NB4 (cell line): Measurements from ENCODE around the gene CCK.

ENCODE experiments used
- DNase-seq: peaks from one replicate; pipeline ENCODE4 v3.0.0; 2010; ENCODE audit warnings: low read depth
- H3K4me3 ChIP-seq: one replicate; pipeline ENCODE4 v1.5.1; 2011; ENCODE audit warnings: mild to moderate bottlenecking, low read depth, low read length, moderate library complexity
- MYC ChIP-seq: IDR thresholded peaks from 2 replicates; pipeline ENCODE4 v1.6.1; 2011; ENCODE audit warnings: low read depth, low read length
- POLR2A ChIP-seq: IDR thresholded peaks from 2 replicates; pipeline ENCODE4 v1.6.1; 2011; ENCODE audit warnings: mild to moderate bottlenecking; ENCODE audit not compliant: insufficient read length; ENCODE audit errors: extremely low read depth
- TF ChIP-seq, protein P1 (sequence below): IDR thresholded peaks from 2 replicates; pipeline ENCODE4 v1.6.1; 2011; ENCODE audit warnings: low read depth, low read length
- TF ChIP-seq, protein P2 (sequence below): IDR thresholded peaks from one replicate; pipeline ENCODE4 v1.5.1; 2012; ENCODE audit warnings: low read depth, low read length

CCK gene, protein sequence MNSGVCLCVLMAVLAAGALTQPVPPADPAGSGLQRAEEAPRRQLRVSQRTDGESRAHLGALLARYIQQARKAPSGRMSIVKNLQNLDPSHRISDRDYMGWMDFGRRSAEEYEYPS

DNA sequence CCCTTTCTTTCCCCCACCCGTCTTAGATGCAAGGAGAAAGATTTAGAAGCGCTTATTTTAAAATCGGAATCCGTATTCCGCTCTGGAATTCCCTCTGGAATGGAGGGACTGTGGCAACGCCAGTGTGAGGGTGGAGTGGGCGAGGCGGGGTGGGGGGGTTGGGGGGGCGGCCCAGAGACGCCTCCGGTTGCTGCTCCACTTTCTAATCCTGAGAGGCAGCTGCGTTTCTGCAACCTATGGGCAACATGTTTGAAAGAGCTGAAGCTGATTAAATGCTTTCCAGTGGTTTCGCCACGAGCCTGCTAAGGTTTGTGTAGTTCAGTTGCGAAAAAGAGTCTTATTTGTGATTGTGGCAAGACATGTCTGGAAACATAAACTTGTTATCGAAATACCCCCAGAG is at the start of gene CCK:
Gene CCK (minus strand): TSS at position 101 of the 400 bp plus-strand sequence. CDS start 2,555 bp downstream, outside the sequence.
- no peak within 1 kb of the TSS for H3K4me3 ChIP-seq
- TF ChIP-seq, protein P1, sequence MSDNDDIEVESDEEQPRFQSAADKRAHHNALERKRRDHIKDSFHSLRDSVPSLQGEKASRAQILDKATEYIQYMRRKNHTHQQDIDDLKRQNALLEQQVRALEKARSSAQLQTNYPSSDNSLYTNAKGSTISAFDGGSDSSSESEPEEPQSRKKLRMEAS: no peak
- TF ChIP-seq, protein P2, sequence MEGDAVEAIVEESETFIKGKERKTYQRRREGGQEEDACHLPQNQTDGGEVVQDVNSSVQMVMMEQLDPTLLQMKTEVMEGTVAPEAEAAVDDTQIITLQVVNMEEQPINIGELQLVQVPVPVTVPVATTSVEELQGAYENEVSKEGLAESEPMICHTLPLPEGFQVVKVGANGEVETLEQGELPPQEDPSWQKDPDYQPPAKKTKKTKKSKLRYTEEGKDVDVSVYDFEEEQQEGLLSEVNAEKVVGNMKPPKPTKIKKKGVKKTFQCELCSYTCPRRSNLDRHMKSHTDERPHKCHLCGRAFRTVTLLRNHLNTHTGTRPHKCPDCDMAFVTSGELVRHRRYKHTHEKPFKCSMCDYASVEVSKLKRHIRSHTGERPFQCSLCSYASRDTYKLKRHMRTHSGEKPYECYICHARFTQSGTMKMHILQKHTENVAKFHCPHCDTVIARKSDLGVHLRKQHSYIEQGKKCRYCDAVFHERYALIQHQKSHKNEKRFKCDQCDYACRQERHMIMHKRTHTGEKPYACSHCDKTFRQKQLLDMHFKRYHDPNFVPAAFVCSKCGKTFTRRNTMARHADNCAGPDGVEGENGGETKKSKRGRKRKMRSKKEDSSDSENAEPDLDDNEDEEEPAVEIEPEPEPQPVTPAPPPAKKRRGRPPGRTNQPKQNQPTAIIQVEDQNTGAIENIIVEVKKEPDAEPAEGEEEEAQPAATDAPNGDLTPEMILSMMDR: no peak
- no peak for TF ChIP-seq MYC
- DNase-seq: no peak

DNA sequence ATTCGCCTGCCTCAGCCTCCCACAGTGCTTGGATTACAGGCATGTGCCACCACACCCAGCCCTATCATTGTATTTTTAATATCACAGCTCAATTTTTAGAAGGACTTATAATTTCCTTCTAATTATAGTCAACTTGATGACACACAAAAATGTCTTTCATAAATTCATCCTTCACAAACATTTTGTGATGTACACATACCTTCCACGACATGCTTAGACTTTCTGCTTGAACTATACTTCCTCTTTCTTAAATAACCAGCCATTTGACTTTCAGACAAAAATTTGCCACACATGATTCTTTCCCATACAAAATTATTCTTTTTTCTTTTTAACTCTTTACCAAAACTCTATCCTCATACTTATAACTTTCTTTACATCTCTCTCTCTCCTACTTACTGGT is 48.4 kb upstream of the CCK start:
- TF ChIP-seq, protein P2: no peak
- TF ChIP-seq MYC: no peak
- TF ChIP-seq, protein P1: no peak
- no peak for TF ChIP-seq POLR2A
- H3K4me3 ChIP-seq: no peak overlapping the region
- DNase-seq: peak; percentile 61

DNA sequence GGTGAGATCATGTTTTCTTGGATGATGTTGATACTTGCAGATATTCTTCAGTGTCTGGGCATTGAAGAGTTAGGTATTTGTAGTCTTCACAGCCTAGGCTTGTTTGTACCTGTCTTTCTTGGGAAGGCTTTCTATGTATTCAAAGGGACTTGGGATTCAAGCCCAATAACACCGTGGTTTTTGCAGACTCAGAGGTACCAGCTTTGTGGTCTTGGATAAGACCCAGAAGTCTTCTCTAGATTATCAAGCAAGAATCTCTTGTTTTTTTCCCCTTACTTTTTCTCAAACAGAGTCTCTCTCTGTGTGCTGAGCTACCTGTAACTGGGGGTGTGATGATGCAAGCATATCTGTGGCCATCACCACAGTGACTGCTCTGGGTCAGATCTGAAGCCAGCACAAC is 42.7 kb upstream of the CCK start:
- no peak for DNase-seq
- no peak overlapping the region for H3K4me3 ChIP-seq
- no peak for TF ChIP-seq POLR2A
- TF ChIP-seq, protein P1: no peak
- TF ChIP-seq MYC: no peak

DNA sequence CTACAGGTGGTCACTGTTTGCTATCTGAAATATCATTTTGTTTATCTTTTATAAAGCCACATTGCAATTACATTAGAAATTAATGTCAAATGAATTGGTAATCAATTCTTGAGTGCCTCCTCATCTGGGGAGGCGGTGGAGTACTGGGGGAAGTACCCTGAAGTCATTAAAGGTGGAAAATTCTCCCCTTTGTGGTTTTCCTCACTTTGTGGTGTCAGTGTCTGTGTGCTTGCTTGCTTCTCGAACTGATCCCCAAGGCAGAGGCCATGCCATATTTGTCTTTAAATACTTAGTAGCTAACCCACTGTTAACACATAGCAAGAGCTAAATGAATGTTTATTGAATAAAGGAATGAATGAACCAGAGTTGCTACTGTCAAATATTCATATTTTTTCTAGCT is 40.5 kb upstream of the CCK start:
- H3K4me3 ChIP-seq: no peak overlapping the region
- no peak for DNase-seq
- TF ChIP-seq POLR2A: no peak
- TF ChIP-seq, protein P2: no peak
- TF ChIP-seq MYC: no peak
- TF ChIP-seq, protein P1: no peak

DNA sequence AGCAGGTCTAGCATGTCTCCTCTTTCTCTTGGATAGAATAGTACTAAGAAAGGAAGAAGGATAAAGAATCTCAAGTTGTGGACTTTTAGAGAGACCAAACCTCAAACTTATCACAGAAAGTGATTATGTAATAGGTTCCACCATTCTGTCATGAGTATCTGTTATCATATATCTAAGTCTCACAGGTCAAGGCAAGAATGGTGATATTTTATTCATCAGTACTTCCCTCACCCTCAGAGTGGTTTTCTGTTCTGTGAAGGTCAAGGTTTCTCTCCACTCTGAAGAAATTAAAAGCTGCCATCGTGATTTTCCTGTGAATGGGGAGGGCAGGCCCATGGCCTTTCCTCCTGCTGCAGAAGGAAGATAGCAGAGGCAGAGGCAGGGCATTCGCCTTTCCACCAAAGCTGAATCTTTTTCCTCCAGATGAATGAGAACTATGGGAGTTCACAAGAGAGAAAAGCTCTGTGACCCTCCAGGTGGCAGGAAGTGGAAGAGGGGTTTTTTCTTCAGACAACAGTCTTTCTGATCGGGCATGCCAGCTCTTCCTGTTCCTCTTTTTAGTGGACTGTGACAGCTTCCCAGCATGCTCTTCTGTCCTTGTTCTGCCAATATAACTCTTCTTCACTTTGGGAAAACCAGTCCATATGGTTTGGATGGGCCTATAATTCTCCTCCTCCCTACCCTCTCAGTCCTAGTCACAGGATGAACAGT is 37.1 kb upstream of the CCK start:
- peak; percentile 24 for DNase-seq
- TF ChIP-seq, protein P1: no peak
- TF ChIP-seq POLR2A (no peak), MYC (0 out of 2 replicates have a peak, but pooled peaks have one; percentile 37)
- TF ChIP-seq, protein P2: no peak

DNA sequence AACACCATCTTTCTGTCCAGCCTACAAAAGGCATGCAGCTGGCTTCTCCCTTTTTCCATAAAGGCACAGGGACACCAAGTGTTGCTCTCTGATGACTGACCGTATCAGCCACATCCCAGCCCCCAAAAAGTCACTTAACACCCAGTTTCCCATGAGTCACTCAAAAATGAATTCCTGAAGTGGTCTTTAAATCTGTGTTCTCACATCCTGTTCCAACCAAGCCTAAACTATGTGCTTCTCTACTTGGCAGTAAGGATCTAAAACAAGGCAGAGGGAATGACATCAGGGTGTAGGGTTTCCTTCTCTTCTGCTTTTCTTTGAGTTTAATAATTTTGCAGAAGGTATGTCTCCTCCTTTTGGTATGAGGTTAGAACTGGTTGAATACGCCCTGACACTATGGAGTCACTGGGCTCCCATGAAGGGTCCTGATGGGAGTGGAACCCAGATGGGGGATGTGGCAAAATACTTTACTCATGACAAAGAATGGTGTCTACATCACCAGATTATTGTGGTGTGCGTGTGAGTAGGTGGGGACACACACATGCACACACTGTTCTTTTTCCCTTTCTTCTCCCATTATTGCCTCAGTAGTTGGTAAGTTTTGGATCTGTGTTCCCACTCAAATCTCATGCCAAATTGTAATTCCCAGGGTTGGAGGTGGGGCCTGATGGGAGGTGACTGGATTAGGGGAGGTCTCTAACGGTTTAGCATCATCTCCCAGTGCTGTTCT is 35.6 kb upstream of the CCK start:
- H3K4me3 ChIP-seq: no peak overlapping the region
- TF ChIP-seq MYC (no peak), POLR2A (no peak)
- TF ChIP-seq, protein P2: no peak
- TF ChIP-seq, protein P1: no peak
- no peak for DNase-seq

More for the DNA sequence above, 37.1 kb upstream of the CCK start:
- no peak overlapping the region for H3K4me3 ChIP-seq
